HL-60 (cell line): ENCODE results near the gene ANKRD11.

Source experiments
- DNase-seq, 2 experiments: peaks; one replicate each; pipeline ENCODE4 v3.0.0-alpha.2; 2010 to 2020; ENCODE audit warnings: low read depth in 1 of 2, low spot score in 1 of 2
- H3K27ac ChIP-seq: fragments of 250-450 bp; sonication (Bioruptor Pico); replicated peaks from 2 replicates; pipeline ENCODE4 v1.5.1; 2020; ENCODE audit warnings: mild to moderate bottlenecking, moderate library complexity
- H3K27me3 ChIP-seq: fragments of 250-450 bp; sonication (Bioruptor Pico); 2 replicates; pipeline ENCODE4 v1.5.1; 2021; ENCODE audit warnings: mild to moderate bottlenecking, moderate library complexity; ENCODE audit not compliant: insufficient read depth, poor library complexity, severe bottlenecking
- H3K4me3 ChIP-seq: replicated peaks from 2 replicates; pipeline ENCODE4 v1.5.1; 2011; ENCODE audit warnings: mild to moderate bottlenecking, control low read depth, low read length; ENCODE audit not compliant: insufficient read depth
- GABPA ChIP-seq: IDR thresholded peaks from 2 replicates; pipeline ENCODE4 v1.6.1; 2012; ENCODE audit warnings: low read depth
- POLR2AphosphoS5 ChIP-seq: IDR thresholded peaks from 2 replicates; pipeline ENCODE4 v1.6.1; 2012; ENCODE audit warnings: low read depth
- SPI1 ChIP-seq: IDR thresholded peaks from 2 replicates; pipeline ENCODE4 v1.6.1; 2012; ENCODE audit warnings: low read depth, mild to moderate bottlenecking, borderline replicate concordance
- TF ChIP-seq, protein P1 (sequence below): IDR thresholded peaks from one replicate; pipeline ENCODE4 v1.5.1; 2011; ENCODE audit warnings: low read length, control low read depth, inconsistent platforms; ENCODE audit not compliant: insufficient read depth
- TF ChIP-seq, protein P2 (sequence below): IDR thresholded peaks from 2 replicates; pipeline ENCODE4 v1.6.1; 2012; ENCODE audit warnings: low read depth; ENCODE audit not compliant: insufficient replicate concordance

The ANKRD11 gene

DNA sequence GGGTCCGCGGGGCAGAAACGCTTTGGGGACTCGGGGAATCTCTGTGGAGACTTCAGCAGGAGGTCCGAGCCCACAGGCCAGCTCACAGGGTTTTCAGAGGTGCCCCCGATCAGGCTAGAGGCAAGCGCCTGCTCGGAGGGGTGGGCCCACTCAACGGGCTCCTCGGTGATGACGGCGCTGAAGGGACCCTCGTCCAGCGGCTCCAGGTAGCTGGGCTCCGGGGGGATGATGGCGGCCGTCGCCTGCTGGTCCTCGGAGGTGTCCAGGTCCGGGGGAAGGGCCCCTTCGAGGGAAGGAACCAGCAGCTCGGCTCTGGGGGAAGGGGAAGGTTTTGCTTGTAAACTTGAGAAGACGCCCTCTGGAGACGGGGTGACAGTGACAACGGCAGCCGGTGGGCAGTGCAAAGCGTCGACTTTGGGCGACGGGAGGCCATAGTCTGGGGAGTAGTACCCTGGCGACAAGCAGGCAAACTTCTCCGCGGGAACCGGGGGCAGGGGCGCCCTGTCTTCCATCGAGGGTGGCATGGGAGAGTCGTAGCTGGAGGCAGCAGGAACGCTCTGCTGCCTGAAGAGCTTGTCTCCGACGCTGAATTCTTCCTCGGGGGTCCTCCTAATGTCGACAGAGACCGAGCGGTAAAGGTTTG is 209.7 kb downstream of the ANKRD11 start:
- TF ChIP-seq, protein P1, sequence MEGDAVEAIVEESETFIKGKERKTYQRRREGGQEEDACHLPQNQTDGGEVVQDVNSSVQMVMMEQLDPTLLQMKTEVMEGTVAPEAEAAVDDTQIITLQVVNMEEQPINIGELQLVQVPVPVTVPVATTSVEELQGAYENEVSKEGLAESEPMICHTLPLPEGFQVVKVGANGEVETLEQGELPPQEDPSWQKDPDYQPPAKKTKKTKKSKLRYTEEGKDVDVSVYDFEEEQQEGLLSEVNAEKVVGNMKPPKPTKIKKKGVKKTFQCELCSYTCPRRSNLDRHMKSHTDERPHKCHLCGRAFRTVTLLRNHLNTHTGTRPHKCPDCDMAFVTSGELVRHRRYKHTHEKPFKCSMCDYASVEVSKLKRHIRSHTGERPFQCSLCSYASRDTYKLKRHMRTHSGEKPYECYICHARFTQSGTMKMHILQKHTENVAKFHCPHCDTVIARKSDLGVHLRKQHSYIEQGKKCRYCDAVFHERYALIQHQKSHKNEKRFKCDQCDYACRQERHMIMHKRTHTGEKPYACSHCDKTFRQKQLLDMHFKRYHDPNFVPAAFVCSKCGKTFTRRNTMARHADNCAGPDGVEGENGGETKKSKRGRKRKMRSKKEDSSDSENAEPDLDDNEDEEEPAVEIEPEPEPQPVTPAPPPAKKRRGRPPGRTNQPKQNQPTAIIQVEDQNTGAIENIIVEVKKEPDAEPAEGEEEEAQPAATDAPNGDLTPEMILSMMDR = no peak
- TF ChIP-seq, protein P2, sequence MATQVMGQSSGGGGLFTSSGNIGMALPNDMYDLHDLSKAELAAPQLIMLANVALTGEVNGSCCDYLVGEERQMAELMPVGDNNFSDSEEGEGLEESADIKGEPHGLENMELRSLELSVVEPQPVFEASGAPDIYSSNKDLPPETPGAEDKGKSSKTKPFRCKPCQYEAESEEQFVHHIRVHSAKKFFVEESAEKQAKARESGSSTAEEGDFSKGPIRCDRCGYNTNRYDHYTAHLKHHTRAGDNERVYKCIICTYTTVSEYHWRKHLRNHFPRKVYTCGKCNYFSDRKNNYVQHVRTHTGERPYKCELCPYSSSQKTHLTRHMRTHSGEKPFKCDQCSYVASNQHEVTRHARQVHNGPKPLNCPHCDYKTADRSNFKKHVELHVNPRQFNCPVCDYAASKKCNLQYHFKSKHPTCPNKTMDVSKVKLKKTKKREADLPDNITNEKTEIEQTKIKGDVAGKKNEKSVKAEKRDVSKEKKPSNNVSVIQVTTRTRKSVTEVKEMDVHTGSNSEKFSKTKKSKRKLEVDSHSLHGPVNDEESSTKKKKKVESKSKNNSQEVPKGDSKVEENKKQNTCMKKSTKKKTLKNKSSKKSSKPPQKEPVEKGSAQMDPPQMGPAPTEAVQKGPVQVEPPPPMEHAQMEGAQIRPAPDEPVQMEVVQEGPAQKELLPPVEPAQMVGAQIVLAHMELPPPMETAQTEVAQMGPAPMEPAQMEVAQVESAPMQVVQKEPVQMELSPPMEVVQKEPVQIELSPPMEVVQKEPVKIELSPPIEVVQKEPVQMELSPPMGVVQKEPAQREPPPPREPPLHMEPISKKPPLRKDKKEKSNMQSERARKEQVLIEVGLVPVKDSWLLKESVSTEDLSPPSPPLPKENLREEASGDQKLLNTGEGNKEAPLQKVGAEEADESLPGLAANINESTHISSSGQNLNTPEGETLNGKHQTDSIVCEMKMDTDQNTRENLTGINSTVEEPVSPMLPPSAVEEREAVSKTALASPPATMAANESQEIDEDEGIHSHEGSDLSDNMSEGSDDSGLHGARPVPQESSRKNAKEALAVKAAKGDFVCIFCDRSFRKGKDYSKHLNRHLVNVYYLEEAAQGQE = no peak
- TF ChIP-seq POLR2AphosphoS5 (no peak), SPI1 (no peak), GABPA (no peak)
- no peak for DNase-seq
- H3K4me3 ChIP-seq = no peak overlapping the region
- H3K27me3 ChIP-seq = no peaks in the 10 kb centered on the region
- no peak overlapping the region for H3K27ac ChIP-seq

DNA sequence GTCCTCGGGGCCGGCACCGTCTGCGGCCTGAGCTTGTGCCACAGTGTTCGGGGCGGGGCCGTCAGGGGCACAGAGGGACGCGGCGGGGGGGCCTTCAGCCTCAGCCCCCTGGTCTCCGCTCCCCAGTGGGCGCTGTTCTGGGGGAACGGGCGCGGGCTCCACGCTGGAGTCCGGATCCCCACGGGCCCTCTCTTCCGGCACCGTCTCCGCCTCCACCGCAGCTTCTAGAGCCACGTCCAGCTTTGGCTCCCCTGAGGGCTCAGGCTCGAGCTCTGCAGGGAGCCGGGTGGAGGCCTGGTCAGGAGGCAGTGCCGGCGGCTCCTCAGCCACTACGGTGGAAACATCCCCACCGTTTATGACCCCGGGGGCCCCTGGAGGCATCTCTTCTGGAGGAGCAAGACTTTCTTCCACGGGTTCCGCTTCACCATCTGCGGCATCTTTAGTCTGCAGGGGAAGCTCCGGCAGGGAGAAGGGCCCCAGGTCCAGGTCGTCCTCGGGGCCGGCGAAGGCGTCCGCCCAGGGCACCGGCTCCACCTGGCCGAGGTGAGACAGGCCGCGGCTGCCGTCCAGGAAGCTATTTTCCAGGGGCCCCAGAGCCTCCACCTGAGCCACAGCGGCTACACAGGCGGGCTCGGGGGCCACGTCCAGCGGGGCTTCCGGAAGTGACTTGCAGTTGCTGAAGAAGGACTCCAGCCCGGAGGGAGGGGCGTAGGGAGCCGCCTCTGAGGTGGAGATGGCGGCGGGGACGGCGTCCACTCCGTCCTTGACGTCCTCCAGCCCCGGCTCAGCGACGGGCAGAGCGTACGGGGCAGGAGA is 210.5 kb downstream of the ANKRD11 start:
- no peak for TF ChIP-seq POLR2AphosphoS5
- no peak for TF ChIP-seq SPI1
- TF ChIP-seq, protein P1 = no peak
- TF ChIP-seq GABPA = no peak
- H3K27me3 ChIP-seq = no peaks in the 10 kb centered on the region
- H3K27ac ChIP-seq = no peak overlapping the region
- no peak for DNase-seq
- no peak overlapping the region for H3K4me3 ChIP-seq

DNA sequence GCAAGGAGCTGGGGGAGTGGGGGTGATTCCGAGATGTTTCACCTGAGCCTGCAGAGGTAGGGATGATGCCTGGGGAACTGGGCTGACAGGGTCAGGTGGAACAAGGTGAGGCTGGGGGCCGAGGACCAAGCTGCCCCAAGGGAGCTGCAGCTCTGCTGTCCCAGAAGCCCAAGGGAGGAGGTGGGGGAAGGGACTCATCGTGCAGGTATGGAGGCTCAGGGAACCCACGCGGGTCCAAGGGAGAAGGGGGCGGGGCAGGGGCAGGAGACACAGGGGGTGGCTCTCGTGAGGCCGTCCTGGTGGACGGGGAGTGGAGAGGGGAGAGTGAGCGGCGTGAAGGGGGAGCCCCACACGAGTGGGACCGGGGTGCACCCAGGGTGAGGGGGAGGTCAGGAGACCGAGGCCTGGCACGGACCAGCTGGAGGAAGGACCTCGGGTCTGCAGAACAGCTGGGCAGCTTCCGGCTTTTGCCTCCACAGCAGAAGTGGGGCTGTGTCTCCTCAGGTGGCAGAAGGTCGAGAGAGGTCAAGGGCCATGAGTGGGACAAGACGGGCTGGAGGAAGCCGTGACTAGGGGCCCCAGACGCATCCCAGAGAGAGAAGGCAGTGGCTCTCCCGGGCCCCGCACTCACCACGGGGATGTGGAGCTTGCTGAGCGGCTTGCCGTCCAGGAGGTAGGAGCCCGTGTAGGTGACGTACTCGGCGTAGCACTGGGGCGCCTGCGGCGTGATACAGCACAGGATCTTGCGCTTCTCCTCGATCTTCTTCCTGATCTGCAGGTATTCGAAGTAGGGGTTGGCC is 211.7 kb downstream of the ANKRD11 start:
- no peaks in the 10 kb centered on the region for H3K27me3 ChIP-seq
- TF ChIP-seq, protein P2 = no peak
- TF ChIP-seq SPI1 (no peak), POLR2AphosphoS5 (no peak), GABPA (no peak)
- TF ChIP-seq, protein P1 = no peak
- DNase-seq = no peak
- H3K27ac ChIP-seq = no peak overlapping the region
- no peak overlapping the region for H3K4me3 ChIP-seq
